GM21515 (cell line): Measurements from ENCODE around the gene ERMN.
A peak's percentile ranks its signal among the peaks of the same experiment; 100 is the strongest.
"Not testable (repeated sequence)": the region's sequence is repeated elsewhere in the genome, so short reads cannot be mapped to it uniquely, and the experiment has no call there.

Experiments used
- ATAC-seq: cut with Tn5 transposase; IDR thresholded peaks from one replicate; pipeline ENCODE4 v1.9.1; 2021; ENCODE audit not compliant: unreplicated experiment

The ERMN gene

GRCh38 chr2:157301307-157301706 is 24.3 kb downstream of the ERMN start:
- no peak for ATAC-seq

- no peak for ATAC-seq
Observed at GRCh38 chr2:157296958-157297357, 28.7 kb downstream of the ERMN start.

- no peak for ATAC-seq
Observed at GRCh38 chr2:157296490-157296889, 29.1 kb downstream of the ERMN start.

- ATAC-seq = no peak
Observed at GRCh38 chr2:157292853-157293252, 32.8 kb downstream of the ERMN start.

- ATAC-seq = no peak
Observed at GRCh38 chr2:157291018-157291417, 34.6 kb downstream of the ERMN start.

- no peak for ATAC-seq
Observed at GRCh38 chr2:157290525-157290924, 35.1 kb downstream of the ERMN start.

- no peak for ATAC-seq
Observed at GRCh38 chr2:157287160-157287559, 38.5 kb downstream of the ERMN start.

- no peak for ATAC-seq
Observed at GRCh38 chr2:157283468-157283867, 42.2 kb downstream of the ERMN start.

- ATAC-seq = no peak
Observed at GRCh38 chr2:157281316-157281715, 44.3 kb downstream of the ERMN start.

GRCh38 chr2:157279311-157279710 is 46.3 kb downstream of the ERMN start:
- ATAC-seq = not testable (repeated sequence)

- ATAC-seq = no peak
Observed at GRCh38 chr2:157271590-157272203, 53.9 kb downstream of the ERMN start.

GRCh38 chr2:157269922-157270321 is 55.7 kb downstream of the ERMN start:
- ATAC-seq = peak; percentile 55

- no peak for ATAC-seq
Observed at GRCh38 chr2:157269060-157269459, 56.6 kb downstream of the ERMN start.
